OCI-LY1 (cell line): ENCODE data around the gene CAPRIN1.
"Not testable (repeated sequence)": the region's sequence is repeated elsewhere in the genome, so short reads cannot be mapped to it uniquely, and the experiment has no call there.

Source experiments
- CTCF ChIP-seq: fragments of 200-600 bp; sonication (generic), shearing (Covaris generic); IDR thresholded peaks from 2 replicates; pipeline ENCODE4 v1.5.1; 2017; ENCODE audit warnings: mild to moderate bottlenecking, antibody characterized with exemption, low read length, moderate library complexity, mixed read lengths
- EZH2 ChIP-seq: fragments of 200-600 bp; sonication (generic), shearing (Covaris generic); IDR thresholded peaks from 2 replicates; pipeline ENCODE4 v1.8.0; 2017; ENCODE audit warnings: borderline replicate concordance, mixed run types, mild to moderate bottlenecking, antibody characterized with exemption, low read length, moderate library complexity, mixed read lengths

GRCh38 chr11:34071306-34071705 lies 19.8 kb downstream of the CAPRIN1 start:
- not testable (repeated sequence) for TF ChIP-seq CTCF, EZH2
